ENCODE data around the gene ABCA8. TPM values are rescaled to one million over a fixed set of nuclear protein-coding genes. Genes with fewer than 3 reads are reported as not detected.

ABCA8 gene
- total RNA-seq, 4 donors from 2014 or later = 81.0 to 137 (median 97.9) TPM

DNA sequence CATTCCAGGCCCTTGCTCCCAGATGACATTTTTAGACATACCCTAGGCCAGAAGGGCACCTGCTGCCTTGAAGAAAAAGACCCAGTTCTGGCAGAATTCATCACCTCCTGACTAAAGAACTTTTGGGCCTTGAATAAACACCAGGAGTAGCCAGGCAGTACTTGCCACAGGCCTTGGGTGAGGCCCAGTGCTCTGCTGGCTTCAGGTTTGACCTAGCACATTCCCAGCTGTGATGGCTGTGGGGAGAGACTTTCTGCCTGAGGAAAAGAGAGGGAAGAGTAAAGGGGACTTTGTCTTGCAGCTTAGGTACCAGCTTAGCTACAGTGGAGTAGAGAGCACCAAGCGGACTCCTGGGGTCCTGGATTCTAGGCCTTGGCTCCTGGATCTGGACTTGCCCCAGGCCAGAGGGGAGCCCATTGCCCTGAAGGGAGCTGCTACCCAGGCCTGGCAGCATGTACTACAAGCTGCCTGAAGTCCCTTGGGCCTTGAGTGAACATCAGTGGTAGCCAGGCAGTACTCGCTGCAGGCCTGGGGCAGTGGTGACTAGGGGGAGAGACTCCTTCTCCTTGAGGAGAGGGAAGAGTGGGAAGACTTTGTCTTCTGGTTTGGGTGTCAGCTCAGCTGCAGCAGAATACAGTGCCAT lies 44.3 kb downstream of the ABCA8 start:
- no peak for TF ChIP-seq CTCF (IDR thresholded peaks at IDR 0.05; ENCODE audit: low read depth)

- TF ChIP-seq CTCF (IDR thresholded peaks at IDR 0.05; ENCODE audit: low read depth) = no peak
Observed at GRCh38 chr17:68910251-68910705, 44.9 kb downstream of the ABCA8 start.

- no peak for TF ChIP-seq CTCF (IDR thresholded peaks at IDR 0.05; ENCODE audit: low read depth)
Observed at GRCh38 chr17:68909066-68909465, 46.1 kb downstream of the ABCA8 start.

DNA sequence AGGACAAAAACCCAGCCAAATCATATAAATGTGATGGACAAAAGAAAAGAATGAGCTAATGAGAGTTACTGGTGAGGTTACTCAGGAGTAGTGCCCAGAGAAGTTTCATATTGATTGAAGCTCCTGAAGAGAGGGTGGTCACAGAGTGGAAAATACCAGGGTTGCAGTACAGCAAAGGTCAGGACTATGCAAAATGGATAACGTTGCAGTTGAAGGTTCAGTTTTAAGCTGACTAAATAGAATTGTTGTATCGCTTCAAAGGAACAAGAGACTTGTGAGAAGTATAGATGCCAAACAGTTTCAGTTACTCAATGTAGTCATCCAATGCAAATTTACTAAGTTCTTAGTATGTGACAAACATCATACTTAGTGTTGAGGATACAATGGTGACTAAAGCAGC lies 47.1 kb downstream of the ABCA8 start:
- no peak for TF ChIP-seq CTCF (IDR thresholded peaks at IDR 0.05; ENCODE audit: low read depth)

- no peak for TF ChIP-seq CTCF (IDR thresholded peaks at IDR 0.05; ENCODE audit: low read depth)
Observed at GRCh38 chr17:68906638-68907037, 48.6 kb downstream of the ABCA8 start.

- no peak for TF ChIP-seq CTCF (IDR thresholded peaks at IDR 0.05; ENCODE audit: low read depth)
Observed at GRCh38 chr17:68903286-68903685, 51.9 kb downstream of the ABCA8 start.

DNA sequence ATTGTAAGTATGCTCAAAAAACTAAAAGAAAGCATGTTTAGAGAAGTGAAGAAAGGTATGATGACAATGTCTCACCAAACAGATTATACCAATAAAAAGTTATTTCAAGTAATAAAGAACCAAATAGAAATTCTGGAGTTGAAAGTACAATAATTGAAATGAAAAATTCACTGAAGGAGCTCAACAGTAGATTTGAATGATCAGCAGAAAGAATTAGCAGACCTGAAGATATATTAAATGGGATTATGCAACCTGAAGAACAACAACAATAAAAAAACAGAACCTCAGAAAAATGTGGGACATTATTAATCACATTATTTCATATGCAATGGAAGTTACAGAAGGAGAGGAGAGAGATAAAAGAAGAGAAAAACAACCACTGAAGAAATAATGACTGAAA lies 57.6 kb downstream of the ABCA8 start:
- TF ChIP-seq CTCF (IDR thresholded peaks at IDR 0.05; ENCODE audit: low read depth) = no peak
